ENCODE results near the gene PEX16.

PEX16 gene

DNA sequence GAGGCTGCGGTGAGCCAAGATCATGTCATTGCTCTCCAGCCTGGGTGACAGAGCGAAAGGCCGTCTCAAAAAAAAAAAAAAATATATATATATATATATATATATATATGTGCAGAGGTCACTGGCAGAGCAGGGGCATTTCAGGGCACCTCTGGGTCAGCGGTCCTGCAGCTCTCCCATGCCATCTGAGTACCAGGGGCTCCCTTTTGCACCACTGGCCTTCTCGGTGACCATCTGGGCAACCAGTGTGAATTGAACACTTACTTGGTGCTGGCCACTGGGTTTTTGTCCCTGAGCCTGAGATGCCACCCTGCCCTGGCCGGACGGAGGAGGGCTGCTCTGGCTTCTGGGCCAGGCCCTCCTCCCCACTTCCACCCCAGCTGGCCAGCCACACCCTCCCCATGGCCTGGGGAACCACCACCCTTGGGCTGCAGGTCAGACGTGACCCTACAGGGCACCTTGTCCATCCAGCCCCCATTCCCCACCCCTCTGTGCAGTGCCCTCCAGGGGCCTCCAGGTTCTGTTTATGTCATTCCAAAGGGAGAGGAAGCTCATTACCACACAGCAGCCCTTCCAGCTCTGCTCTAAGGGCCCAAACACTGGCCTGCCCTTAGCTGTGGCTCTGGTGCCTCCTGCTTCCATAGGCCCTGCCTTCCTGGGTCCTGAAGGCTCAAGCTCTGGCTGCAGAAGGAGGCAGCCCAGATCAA lies 22.0 kb downstream of the PEX16 start:
- DNase-seq = no peak

DNA sequence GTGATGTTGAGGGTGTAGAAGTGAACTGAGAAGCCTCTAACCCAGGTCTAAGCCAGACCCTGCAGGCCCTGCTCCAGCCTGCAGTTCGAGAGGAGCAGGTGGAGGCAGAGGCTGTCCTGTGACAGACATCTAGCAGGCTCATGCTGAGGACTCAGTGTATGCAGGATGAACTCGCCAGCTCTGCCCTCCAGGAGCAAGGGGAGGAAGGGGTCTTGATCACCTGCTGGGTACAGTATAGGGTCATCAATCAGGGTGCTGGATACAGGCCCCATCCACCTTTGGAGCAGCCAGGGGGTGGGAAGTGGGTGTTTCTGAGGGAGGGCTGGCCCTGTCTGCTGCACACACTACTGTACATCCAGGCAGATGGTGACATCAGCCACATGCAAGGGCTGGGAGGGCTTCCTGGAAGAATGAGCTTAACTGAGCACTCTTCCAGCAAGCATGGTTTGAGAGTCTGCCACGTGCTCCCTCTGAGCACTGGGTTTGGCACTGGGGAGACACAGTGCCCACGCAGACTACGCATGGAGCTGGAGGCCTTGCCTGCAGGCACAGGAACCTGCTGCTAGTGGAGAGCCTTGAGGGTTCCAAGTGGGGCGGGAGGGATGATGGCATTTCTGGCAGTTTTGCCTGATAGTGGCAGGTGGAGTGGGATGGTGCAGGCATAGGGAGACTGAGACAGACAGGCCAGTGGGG lies 23.0 kb downstream of the PEX16 start:
- DNase-seq = no peak

DNA sequence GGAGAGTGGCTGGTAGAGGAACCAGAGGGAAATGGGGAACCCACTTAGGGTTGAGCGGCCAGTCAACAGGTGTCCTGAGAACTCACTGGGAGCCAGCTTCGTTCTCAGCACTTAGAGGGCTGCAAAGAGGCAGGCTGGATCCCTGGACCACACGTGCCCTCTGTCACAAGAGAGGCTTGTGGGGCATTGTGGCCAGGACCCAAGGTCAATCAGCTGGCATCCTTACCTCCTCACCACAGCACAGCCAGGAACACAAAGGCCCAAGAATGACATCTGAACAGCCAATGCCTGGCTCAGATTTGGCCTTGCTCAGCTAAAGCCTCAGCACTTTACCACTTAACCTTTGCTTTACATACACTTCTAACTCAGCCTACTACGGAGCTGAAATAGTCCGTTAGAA lies 24.8 kb downstream of the PEX16 start:
- no peak for DNase-seq

DNA sequence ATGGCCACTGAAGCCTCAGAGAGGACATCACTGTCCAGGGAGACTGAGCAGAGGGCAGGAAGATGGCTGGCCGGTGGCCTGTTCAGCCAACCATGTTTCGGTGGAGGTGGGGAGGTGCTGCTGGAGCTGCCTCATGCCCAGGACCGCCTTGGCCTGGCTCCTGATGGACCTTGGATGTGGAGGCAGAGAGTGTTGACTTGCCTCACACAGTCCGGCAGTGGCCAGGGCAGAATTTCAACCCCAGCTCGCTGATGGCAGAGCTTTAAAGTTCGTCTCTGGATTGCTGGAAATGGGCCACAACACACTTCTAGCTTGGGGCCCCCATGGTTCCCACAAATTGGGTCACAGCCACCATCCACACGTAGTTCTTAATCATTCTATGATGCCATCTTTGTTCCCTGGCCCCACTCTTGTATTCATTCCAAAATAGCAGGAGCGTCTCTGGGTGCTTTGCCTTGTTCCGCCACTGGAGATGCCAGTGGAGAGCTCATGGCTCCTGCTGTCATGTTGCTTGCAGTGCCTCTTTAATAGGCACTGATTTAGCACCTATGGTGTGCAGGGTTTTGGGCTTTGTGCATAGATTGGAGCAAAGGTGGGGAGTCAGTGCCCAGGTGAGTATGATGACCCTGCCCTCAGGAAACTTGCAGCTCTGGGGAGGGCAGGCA lies 26.7 kb downstream of the PEX16 start:
- DNase-seq = no peak

DNA sequence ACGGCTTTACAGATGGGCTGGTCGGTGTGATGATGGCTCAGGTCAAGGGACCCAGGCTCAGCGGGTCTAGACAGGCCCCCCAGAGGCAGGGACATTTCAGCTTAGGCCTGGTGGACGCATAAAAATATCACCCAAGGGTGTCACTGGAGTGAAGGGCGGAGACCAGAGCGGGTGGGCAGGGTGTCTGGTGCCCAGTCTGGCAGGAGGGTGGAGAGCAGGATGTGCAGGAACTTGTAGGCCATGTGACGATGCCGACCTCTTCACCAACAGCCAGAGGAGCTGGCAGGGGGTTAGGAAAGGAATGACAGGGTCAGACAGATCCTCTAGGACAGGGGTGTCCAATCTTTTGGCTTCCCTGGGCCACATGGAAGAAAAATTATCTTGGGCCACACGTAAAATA lies 27.7 kb downstream of the PEX16 start:
- no peak for DNase-seq

DNA sequence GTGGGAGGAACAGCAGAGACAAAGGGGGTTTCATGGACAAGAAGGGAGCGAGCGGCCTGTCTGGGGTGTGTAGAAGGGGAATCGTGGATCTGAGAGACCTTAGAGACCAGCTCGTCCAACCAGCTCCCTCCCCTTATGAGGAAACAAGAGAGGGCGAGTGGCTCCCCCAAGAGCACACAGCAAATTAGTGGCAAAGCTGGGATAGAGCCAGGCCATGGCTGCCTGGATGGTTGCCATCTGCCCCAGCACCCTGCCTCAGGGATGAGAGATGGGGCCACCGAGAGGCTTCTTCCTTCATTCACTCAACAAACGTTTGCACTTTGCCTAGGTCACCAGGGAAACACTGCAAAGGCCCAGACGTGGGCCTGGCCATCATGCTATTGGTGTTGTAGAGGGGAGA lies 28.1 kb downstream of the PEX16 start:
- DNase-seq = no peak

DNA sequence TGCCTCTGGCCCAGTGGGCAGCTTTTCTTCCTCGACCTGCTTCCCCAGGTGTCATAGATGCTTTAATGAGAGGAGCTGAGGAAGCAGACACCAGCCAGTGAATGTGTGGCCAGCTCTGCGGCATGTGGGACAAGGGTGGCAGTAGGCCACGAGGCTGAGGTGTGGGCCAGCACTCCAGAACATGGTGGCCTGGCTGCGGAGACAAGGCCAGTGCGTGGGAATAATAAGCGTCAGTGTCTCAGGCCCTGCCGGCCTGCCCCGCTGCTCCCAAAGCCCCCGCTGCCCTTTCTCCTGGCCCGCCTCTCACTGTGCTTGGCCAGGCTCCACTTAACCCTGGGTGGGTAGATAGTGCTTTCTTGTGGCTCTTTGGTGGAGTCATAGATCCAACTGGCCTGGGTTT lies 30.1 kb downstream of the PEX16 start:
- no peak for DNase-seq

DNA sequence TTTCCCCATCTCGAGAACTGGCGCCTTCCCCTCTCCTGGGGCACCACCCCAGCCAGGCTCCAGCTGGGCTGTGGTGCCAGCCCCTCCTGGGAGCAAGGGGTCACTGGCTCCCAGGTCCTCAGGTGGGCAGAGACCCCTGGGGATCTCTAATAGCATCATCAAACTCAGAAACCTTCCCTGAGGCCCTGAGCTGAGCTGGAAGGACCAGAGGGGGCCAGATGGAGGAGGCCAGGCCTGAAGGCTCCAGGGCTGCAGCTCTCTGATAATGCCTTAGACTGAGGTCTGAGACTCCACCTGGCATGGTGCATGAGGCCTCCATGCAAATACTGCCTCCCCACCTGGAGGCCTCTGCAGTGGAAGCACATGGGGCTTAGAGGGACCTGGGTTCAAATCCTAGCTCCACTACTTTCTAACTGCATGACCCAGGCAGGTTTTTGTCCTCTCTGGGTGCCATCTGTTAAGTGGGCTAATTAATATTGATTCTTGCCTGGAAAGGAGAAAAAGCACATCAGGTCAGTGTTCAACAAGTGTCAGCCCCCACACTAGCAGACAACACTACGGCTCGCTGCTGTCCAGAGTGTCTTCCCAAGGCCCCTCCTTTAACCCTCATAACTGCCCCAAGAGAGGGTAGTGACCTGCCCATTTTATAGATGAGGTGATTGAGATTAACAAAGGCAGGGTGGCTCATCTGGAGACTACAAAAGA lies 30.7 kb downstream of the PEX16 start:
- DNase-seq = no peak

DNA sequence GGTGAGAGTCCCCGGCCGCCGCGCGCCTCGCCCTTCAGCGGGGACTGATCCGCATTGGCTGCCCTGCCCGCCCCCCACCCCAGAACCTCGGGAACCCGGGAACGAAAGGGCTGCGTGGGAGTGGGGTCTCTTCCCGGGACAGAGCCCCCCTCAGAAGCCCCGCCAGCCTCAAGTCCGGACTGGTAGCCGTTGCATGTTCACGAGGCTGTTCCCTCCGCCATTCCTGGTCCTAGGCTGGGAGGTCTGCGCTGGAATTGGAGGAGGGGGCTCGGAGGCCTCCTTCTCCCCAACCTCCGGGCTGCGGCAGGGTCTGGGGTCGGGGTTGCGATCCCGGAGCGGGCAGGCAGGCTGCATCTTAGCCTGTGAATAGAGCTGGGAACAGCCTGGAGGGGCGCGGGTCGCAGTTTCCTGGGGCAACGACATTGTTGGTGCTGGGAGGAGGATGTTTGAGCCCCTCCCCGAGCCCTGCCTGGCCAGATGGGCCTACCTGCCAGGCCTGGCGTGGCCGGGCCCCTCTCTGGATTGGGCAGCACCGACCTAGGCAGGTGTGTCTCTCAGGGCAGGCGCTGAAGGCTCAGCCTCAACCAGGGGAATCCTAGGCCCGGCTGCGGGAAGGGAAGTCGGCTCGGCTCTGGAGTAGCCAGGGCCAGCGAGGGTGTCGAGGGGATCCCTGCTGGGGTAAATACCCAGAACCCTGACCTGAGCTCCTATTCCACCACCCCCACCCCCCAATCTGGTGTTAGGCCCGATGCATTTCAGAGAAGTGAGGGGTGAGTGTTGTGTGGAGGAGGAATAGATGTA lies 31.6 kb downstream of the PEX16 start:
- no peak for DNase-seq

DNA sequence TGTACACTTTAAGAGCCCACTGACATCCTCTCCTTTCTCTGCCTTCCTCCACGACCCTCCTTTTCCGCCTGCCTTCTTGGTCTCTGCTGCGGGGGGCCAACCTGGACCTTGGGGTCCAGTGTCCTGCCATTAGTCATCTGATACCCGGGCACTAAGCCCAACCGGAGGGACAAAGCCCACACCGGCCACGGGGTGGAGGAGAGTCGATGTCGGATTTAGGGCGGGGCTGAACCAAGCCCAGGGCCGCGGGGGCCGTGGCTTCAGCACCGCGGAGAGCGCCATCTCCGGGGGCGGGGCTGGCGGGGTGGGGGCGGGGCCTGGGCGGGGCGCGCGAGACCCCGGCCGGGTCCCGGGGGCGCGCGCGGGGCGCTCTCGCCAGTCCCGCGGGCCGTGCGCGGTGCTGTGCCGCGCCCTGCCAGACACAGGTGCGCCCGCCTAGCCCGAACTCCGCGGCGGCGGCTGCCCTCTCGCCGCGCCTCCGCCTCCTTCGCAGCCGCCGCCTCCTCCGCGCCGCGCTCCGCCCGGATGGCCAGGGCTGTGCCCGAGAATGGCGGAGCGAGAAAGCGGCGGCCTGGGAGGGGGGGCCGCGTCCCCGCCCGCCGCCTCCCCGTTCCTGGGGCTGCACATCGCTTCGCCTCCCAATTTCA lies 32.3 kb downstream of the PEX16 start, which contains the start of gene MAPK8IP1:
TSS of gene MAPK8IP1 (plus strand) at position 378 of the 647 bp plus-strand sequence. CDS start at position 548, 170 bp downstream.
- DNase-seq = peak; percentile 9 to 24 (median 17)

DNA sequence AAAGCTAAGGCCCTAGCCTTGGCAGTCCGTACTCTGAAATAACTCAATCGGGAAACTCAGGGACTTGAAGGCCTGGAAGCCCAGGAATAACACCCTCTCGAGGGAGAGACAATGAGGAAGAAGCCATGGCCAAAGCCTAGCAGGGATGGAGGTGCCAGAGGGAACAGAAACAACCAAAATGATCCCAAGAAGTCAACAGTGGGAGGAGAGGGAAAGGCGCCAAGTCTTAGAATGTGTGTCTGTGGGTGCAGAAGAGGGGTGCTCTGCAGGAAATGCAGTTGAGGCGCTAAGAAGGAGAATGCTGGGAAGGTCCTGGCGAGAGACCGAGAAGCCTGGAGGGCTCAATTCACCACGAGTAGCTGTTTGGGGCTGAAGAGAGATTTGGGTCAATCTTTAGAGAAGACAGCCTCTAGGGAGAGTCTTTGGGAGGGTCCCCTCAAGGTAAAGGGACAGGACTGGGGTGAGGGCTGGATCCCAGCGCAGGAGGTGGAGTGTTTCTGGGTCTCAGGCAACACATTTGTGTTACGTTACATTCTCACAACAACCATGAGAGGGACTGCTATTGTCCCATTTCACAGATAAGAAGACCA lies 33.0 kb downstream of the PEX16 start:
- no peak for DNase-seq

DNA sequence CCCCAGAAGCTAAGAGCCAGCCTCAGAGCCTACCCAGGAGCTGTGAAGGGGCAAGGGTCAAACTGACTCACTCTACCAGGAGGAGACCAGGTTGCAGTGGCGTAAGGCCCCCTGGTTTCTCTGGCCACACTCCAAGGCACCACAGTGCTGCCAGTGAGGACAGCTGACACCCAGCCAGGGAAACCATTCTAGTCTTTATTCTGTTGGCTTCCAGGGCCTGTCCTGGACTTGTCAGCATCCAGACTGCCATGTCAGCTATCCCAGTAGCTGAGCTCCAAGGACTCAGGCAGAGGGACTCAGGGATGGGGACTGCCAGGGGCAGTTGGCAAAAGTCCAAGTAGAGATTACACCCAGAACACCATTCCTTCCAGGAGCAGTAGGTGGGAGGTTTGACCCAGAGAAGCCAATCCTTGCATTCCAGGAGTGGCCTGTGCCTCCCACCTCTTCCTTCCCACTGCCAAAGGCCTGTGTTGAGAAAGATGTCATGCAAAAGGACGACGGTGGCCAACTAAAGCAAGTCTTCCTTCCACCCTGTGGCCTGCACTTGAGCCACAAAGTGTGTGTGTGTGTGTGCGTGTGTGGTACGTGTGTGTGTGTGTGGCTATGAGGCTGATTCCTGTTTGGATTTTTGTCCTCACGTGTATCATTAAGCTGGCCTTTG lies 35.8 kb downstream of the PEX16 start:
- DNase-seq = no peak

DNA sequence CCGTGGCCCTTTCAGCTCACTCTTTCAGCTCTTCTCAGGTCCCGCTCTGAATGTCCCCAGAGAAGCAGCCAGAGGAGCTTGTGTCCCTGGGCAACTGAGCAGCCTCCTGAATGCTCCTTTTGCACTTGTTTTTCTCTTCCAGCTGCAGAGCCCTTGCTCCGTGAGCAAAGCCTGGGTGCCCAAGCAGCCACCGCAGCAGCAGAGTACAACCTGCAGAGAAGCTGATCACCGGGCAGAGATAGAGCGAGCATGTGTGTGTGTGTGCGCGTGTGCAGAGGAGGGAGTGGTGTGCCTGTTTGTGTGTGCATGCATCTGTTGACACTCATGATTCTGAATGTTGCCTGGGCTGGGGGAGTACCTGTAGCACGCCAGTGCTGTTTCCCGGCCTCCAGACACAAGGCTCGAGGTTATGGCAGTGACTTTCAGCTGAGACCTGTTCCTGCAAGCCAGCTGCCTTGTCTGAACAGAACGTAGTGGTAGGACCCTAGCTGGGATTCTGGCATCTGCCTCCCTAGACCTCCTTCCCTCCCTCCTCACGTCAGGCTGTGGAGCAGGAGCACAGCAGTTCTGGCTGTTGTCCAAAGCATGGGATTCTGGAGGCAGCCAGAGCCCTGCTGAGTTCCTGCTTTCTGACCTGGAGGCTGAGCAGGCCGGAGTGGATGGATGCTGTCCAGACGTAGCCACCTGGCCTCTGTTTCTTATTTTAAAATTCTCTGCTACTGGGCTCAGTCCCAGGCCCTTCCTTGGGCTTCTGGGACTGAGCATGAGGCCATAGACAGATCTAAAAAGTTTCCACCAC lies 36.7 kb downstream of the PEX16 start:
- no peak for DNase-seq

DNA sequence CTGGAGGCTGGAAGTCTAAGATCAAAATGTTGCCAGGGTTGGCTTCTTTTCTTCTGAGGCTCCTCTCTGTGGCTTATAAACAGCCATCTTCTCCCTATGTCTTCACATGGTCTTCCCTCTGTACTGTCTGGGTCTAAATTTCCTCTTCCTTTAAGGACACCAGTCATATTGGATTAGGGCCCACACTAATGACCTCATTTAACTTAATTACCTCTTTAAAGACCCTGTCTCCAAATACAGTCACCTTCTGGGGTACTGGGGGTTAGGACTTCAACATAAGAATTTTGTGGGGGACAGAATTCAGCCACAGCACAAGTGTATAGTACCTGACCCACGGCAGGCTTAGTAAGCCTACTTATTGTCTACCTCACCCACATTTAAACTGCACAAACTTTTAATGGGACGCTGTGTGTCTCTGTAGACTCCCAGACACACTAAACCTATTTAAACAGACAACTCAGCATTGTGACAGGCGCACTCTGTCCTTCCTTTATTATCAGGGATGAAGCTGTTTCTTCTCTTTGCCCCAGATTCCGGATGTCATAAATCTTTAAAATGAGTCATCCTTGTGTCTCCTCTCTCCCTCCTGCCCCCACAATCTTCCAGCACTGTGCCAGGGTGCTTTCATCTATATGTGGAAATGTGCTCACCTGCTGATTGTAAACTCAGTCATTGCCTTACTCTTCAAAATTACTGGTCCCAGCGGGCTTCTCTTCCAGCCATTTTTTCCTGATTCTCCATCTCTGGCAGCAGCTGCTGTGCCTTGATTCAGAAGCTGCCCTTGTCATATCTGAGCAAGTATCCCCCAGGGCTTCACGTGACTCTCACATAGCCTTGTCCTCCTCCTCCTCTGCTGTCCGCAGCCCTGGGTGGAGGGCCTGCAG lies 37.6 kb downstream of the PEX16 start:
- no peak for DNase-seq

DNA sequence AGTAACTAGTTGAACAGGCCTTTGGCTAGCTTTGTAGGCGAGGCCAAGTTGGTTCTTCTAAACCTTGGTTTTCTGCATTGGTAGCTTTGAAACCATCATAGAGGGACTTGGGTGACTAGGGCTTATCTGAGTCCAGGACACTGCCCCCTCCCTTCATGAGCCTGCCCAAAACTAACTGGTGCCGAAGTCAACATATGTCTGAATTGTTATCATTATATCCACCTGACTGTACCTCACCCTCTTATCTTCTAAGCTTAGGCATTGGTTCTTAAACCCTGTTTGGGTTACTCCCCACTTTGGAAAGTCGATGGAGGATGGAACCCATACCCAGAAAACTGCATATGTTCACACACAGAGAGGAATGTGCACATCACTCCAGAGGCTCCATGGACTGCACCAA lies 39.8 kb downstream of the PEX16 start:
- no peak for DNase-seq

DNA sequence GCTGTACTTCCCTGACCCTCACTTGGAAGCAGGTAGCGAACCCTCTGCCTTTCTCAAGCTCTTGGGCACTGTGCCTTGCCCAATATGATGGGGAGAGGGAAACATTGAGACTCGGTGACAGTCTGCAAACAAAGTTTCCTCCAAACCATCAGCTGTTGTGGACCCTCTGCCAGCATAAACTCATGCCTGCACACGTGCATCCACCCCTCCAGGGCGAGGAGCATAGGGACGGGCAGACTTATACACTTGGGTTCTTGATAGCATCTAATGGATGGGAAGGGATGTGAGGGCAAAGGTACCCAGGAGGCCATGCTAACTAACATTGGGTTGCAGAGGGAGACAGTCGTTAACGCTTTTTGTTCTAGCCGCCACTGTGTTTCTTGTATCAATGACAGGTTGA lies 40.5 kb downstream of the PEX16 start:
- no peak for DNase-seq

DNA sequence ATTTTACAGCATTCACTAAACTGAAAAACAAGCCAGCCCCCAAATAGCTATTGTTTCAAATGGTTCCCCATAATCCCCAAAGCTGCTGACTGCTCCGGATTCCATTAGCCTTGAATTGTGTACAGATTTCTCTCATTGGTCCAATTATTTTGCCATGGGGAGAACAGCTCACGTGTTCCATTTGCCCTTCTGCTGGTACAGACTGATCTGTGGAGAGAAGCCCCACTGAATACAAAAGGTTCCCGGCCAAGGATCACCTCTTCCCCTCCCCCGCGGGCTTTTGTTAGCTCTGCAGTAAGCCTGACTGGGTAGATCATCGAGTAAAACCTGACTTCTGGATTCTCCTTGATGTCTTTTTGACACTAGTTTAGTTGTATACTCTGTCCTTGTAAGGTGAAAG lies 41.3 kb downstream of the PEX16 start:
- DNase-seq = no peak

DNA sequence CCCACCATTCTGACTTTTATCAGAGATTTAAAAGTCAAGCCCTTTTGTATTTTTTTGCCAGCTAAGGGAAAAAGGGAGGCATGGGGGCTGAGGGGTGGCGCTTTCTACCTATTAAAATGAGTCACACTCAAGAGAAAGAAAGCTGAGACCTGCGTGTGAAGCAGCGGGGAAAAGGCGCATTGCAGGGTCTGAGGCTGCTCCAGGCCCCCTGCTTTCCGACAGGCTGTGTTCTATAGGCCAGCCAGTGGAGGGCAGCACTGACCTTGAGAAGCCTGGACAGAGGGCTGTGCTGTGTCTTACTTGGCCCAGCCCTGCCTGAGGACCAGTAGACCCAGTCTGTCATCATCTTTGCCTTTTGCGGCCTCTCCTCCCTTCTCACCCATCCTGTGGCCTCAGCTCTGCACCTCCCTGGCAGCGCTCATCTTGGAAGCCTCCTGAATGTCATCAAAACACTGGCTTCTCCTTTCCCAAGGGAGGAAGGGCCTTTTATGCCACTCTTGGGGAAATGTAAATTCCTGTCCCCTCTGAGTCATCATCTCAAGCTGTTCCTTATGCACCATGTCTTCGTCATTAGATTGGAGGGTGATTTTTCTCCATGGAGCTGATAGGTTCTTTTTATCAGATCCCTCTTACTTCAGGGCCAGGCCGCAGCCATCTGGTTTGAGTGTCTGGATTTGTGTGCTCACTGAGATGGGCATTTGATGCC lies 44.9 kb downstream of the PEX16 start:
- peak in 2 of 4 experiments; percentile 4 to 7 for DNase-seq

Data from activated CD4-positive, CD25-positive, alpha-beta regulatory T cell (primary cell).